Colonic mucosa (tissue), 4 donors: ENCODE measurements around the gene ANP32E. TPM values are rescaled to one million over a fixed set of nuclear protein-coding genes. Genes with fewer than 3 reads are reported as not detected.
"Not testable (repeated sequence)": the region's sequence is repeated elsewhere in the genome, so short reads cannot be mapped to it uniquely, and the experiment has no call there.

Experiments
- DNase-seq: peaks from one replicate; pipeline ENCODE4 v3.0.0-alpha.2; 2020
- H3K27ac ChIP-seq: fragments of 200-600 bp; one replicate; pipeline ENCODE4 v1.8.0; 2021
- H3K27me3 ChIP-seq: fragments of 200-600 bp; one replicate; pipeline ENCODE4 v1.8.0; 2021
- H3K36me3 ChIP-seq: fragments of 200-600 bp; one replicate; pipeline ENCODE4 v1.8.0; 2021
- H3K4me1 ChIP-seq: fragments of 200-600 bp; one replicate; pipeline ENCODE4 v1.8.0; 2021; ENCODE audit warnings: mild to moderate bottlenecking
- H3K4me3 ChIP-seq: fragments of 200-600 bp; one replicate; pipeline ENCODE4 v1.8.0; 2021
- H3K9ac ChIP-seq, 2 donors: one replicate each; pipeline ENCODE4 v1.7.0; 2013; ENCODE audit warnings: control low read depth in 2 of 2, low read depth in 2 of 2, low read length in 2 of 2
- H3K9me3 ChIP-seq: fragments of 200-600 bp; one replicate; pipeline ENCODE4 v1.8.0; 2021
- CTCF ChIP-seq: fragments of 200-600 bp; IDR thresholded peaks from one replicate; pipeline ENCODE4 v1.8.0; 2022; ENCODE audit warnings: antibody characterized with exemption, mild to moderate bottlenecking
- intact Hi-C: fragments of 100-400 bp; cut with DNase I; formaldehyde crosslinking; loops from one replicate; pipeline ENCODE4 v1.14.1; 2022
- total RNA-seq, 2 donors: library from RNA; stranded (reverse); fragmentation: NEBNext Ultra II Directional in 1 of 2; extraction: Animal tissue kit (Norgen Biotek cat#: 25700) in 1 of 2; gene quantifications; one replicate each; pipeline ENCODE4 v1.2.1, GENCODE V29; 2021
- donor health status: healthy.
- donor health status: DM: no; HTN: no; CAD: no.
- donor health status: DM: no; HTN: no; CAD: no.

Gene ANP32E
- total RNA-seq, 2 donors from 2014 or later: 18.5 to 36.3 TPM

GRCh38 chr1:150235294-150235851, 539 bp downstream of the ANP32E start:
- Histone ChIP-seq H3K36me3 (no peaks in the 10 kb centered on the region), H3K4me1 (no peaks in the 10 kb centered on the region), H3K9ac (peak overlapping the region; percentile 91), H3K27ac (peak overlapping the region; percentile 93), H3K4me3 (peak overlapping the region; percentile 85), H3K9me3 (no peaks in the 10 kb centered on the region), H3K27me3 (no peaks in the 10 kb centered on the region)
- no peak for DNase-seq
- no peak for TF ChIP-seq CTCF
- intact Hi-C loops: no loop called here

DNA sequence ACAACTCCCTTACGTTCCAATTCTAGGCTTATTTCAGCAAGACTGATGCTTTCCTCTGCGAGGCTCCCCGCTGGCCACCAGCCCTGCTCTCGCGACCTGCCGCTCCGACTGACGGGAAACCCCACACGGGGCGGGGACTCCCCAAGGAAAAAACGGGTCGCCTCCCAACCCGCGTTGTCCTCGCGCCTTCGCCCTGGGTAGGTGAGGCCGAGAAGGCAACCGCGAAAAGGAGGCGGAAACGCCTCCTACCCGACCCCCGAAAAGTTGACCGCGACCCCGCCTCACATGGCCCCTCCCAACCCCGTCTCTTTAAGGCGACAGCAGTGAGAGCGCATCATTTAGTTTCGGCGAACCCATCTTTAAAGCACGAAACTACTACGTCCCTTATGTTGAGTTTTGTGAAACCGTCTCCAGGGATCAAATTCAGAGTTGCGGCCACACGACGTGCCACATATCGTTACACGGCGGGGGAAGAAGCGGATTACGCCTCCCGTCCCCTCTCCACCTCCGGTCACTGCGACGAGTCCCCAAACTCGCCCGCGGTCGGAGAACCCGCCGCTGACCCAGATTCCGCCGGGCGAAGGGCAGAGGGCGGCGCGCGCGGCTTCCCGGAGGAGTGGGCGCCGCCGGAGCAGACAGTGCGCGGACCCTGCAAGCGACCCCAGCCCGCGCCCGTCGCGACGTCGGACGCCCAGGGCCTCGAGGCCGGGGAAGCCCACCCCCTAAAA, 1.2 kb downstream of the ANP32E start:
- no peak for TF ChIP-seq CTCF

GRCh38 chr1:150234309-150234565, 1.7 kb downstream of the ANP32E start:
- no peaks in the 10 kb centered on the region for H3K27me3 ChIP-seq
- peak overlapping the region; percentile 85 for H3K4me3 ChIP-seq

More for the DNA sequence above, 1.2 kb downstream of the ANP32E start:
- Histone ChIP-seq H3K4me1 (no peaks in the 10 kb centered on the region), H3K4me3 (peak overlapping the region; percentile 85), H3K36me3 (no peaks in the 10 kb centered on the region), H3K27ac (peak overlapping the region; percentile 93), H3K9me3 (no peaks in the 10 kb centered on the region), H3K27me3 (no peaks in the 10 kb centered on the region), H3K9ac (peak overlapping the region; percentile 91)
- intact Hi-C loops: no loop called here
- DNase-seq: peak; percentile 85

DNA sequence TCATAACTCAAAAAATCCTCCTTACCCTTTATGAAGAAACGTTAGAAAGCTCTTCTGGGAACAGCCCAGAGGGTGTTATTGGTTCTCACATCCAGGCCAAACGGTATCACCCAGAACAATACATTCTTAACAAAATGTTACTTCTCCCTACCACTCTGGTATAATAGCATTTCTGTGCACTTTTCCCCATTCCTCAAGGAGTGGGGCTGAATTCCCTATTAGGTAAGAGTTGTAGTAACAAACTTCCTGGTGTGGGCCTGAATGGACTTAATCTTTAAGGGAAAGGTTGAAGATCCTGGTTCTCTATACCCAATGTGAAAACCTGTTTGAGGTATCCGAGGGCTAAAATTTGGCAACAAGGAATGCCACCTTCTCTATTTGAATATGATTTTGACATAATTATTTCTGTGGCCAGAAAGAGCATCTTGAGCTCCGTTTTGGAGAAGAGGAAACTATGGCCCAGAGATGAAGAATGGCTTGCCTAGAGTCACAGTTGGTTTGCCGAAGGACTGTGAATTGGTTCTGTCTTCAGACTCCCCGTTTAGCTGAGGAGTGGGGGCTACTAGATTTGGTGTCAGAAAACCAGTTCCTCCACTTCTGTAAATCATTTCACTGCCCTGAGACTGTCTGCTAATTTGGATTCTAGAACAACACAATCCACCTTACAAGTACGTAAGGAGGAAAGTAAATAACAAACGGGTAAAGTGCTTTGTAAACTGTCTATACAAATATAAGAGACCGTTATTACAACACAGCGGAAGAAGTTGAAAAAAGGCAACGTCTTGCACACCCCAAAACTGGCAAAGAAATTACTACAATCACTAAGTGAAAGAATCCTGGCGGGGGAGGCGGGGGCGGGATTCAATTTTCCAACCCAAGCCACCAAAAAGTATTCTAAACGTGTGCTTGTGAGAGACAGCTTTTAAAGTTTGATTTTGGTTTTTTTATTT, 2.3 kb downstream of the ANP32E start:
- H3K9ac ChIP-seq: peak overlapping the region; percentile 91
- no peaks in the 10 kb centered on the region for H3K36me3 ChIP-seq
- H3K9me3 ChIP-seq: no peaks in the 10 kb centered on the region
- intact Hi-C loops: no loop called here
- no peaks in the 10 kb centered on the region for H3K27me3 ChIP-seq
- no peak for TF ChIP-seq CTCF
- H3K4me3 ChIP-seq: peak overlapping the region; percentile 85
- peak overlapping the region; percentile 93 for H3K27ac ChIP-seq
- H3K4me1 ChIP-seq: no peaks in the 10 kb centered on the region
- DNase-seq: peak; percentile 40

More at GRCh38 chr1:150234309-150234565, 1.7 kb downstream of the ANP32E start:
- Histone ChIP-seq H3K9me3 (no peaks in the 10 kb centered on the region), H3K36me3 (no peaks in the 10 kb centered on the region), H3K9ac (peak overlapping the region; percentile 91), H3K4me1 (no peaks in the 10 kb centered on the region), H3K27ac (peak overlapping the region; percentile 93)
- no peak for TF ChIP-seq CTCF
- intact Hi-C loops: no loop called here
- no peak for DNase-seq

GRCh38 chr1:150232921-150233320, 3.0 kb downstream of the ANP32E start:
- H3K4me3 ChIP-seq, H3K36me3 ChIP-seq, intact Hi-C loops, DNase-seq, H3K27ac ChIP-seq, H3K9me3 ChIP-seq, H3K9ac ChIP-seq, H3K4me1 ChIP-seq, H3K27me3 ChIP-seq: not testable (repeated sequence)

DNA sequence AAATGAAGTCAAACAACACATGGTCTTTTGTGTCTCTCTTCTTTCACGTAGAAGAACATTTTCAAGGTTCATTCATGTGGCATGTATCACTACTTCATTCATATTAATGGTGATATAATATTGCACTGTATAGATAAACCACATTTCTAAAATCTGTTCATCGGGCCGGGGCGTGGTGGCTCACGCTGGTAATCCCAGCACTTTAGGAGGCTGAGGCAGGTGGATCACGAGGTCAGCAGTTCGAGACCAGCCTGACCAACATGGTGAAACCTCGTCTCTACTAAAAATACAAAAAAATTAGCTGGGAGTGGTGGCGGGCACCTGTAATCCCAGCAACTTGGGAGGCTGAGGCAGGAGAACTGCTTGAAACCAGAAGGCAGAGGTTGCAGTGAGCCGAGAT, 7.7 kb downstream of the ANP32E start:
- H3K9ac ChIP-seq, H3K27ac ChIP-seq, H3K4me1 ChIP-seq, DNase-seq, intact Hi-C loops, H3K4me3 ChIP-seq, H3K27me3 ChIP-seq, H3K36me3 ChIP-seq, H3K9me3 ChIP-seq: not testable (repeated sequence)
